HepG2 (cell line): Measurements from ENCODE around the gene THRSP. TPM values are rescaled to one million over a fixed set of nuclear protein-coding genes. Genes with fewer than 3 reads are reported as not detected.

ENCODE experiments used
- CBX1 ChIP-seq: IDR thresholded peaks from one replicate; pipeline ENCODE4 v1.6.1; 2016; ENCODE audit warnings: antibody characterized with exemption, low read depth
- CREB1 ChIP-seq, 2 experiments: fragments of 450-650 bp in 1 of 2; IDR thresholded peaks; 2 replicates each; pipeline ENCODE4 v1.6.1; 2016 to 2017; ENCODE audit warnings: control low read depth in 1 of 2, mild to moderate bottlenecking in 1 of 2, missing compliant biosample characterization in 1 of 2, missing genetic modification characterization in 1 of 2
- FOXK1 ChIP-seq: sonication (generic); formaldehyde crosslinking; IDR thresholded peaks from 2 replicates; pipeline ENCODE4 v1.4.0; 2020; ENCODE audit warnings: low read depth, missing genetic modification reagents, borderline replicate concordance
- GRHL1 ChIP-seq: sonication (generic); formaldehyde crosslinking; conservative IDR thresholded peaks from 2 replicates; pipeline ENCODE4 v1.8.0; 2022; ENCODE audit warnings: missing genetic modification reagents
- HDAC2 ChIP-seq: sonication (generic); formaldehyde crosslinking; IDR thresholded peaks from 2 replicates; pipeline ENCODE4 v1.4.0; 2020; ENCODE audit warnings: missing genetic modification reagents
- HMG20B ChIP-seq: conservative IDR thresholded peaks from 2 replicates; pipeline ENCODE4 v1.6.1; 2016; ENCODE audit warnings: missing genetic modification reagents, missing compliant biosample characterization
- IKZF1 ChIP-seq: fragments of 450-650 bp; IDR thresholded peaks from 2 replicates; pipeline ENCODE4 v1.7.1; 2016
- KDM5A ChIP-seq: fragments of 200-600 bp; sonication (generic); IDR thresholded peaks from 2 replicates; pipeline ENCODE4 v1.7.0; 2018; ENCODE audit warnings: antibody characterized with exemption, mild to moderate bottlenecking, low read length, borderline replicate concordance
- KLF6 ChIP-seq: IDR thresholded peaks from 2 replicates; pipeline ENCODE4 v1.8.0; 2016; ENCODE audit warnings: missing biosample characterization, missing genetic modification reagents
- LCORL ChIP-seq, 2 experiments: fragments of 450-650 bp in 1 of 2; sonication (generic) in 1 of 2; formaldehyde crosslinking in 1 of 2; IDR thresholded peaks; 2 replicates each; pipeline versions ENCODE4 v1.5.0 to v1.6.1; 2017 to 2020; ENCODE audit warnings: antibody characterized with exemption in 1 of 2, missing genetic modification reagents in 1 of 2
- MTF1 ChIP-seq: sonication (generic); formaldehyde crosslinking; IDR thresholded peaks from 2 replicates; pipeline ENCODE4 v1.5.0; 2020; ENCODE audit warnings: missing genetic modification reagents
- NR0B2 ChIP-seq: sonication (generic); formaldehyde crosslinking; IDR thresholded peaks from 2 replicates; pipeline ENCODE4 v1.4.0; 2020; ENCODE audit warnings: mild to moderate bottlenecking, missing genetic modification reagents
- POLR2G ChIP-seq: fragments of 200-400 bp; formaldehyde crosslinking; IDR thresholded peaks from 2 replicates; pipeline ENCODE4 v1.6.1; 2018; ENCODE audit warnings: mild to moderate bottlenecking, low read depth, low read length, moderate library complexity
- RFX5 ChIP-seq: IDR thresholded peaks from 2 replicates; pipeline ENCODE4 v1.6.1; 2011; ENCODE audit warnings: low read depth, low read length, improper control_type of control experiment
- SETDB1 ChIP-seq: sonication (generic); formaldehyde crosslinking; IDR thresholded peaks from 2 replicates; pipeline ENCODE4 v1.5.1; 2020; ENCODE audit warnings: missing genetic modification reagents, mild to moderate bottlenecking, borderline replicate concordance
- SSRP1 ChIP-seq: IDR thresholded peaks from 2 replicates; pipeline ENCODE4 v1.6.1; 2016; ENCODE audit warnings: control low read depth
- UBTF ChIP-seq: sonication (generic); formaldehyde crosslinking; IDR thresholded peaks from 2 replicates; pipeline ENCODE4 v1.4.0; 2020; ENCODE audit warnings: mild to moderate bottlenecking, missing genetic modification reagents
- ZBTB8A ChIP-seq: sonication (generic); formaldehyde crosslinking; IDR thresholded peaks from 2 replicates; pipeline ENCODE4 v1.4.0; 2020; ENCODE audit warnings: mild to moderate bottlenecking, low read depth, missing genetic modification reagents, borderline replicate concordance
- ZFP1 ChIP-seq: IDR thresholded peaks from 2 replicates; pipeline ENCODE4 v1.6.1; 2016
- ZFP36L1 ChIP-seq: sonication (generic); formaldehyde crosslinking; IDR thresholded peaks from 2 replicates; pipeline ENCODE4 v1.8.0; 2022; ENCODE audit warnings: mild to moderate bottlenecking, missing genetic modification reagents, moderate library complexity
- ZNF136 ChIP-seq: sonication (generic); formaldehyde crosslinking; IDR thresholded peaks from 2 replicates; pipeline ENCODE4 v1.8.1; 2022; ENCODE audit warnings: low read depth, mild to moderate bottlenecking, moderate library complexity, missing genetic modification reagents
- ZNF317 ChIP-seq: sonication (generic); formaldehyde crosslinking; IDR thresholded peaks from 2 replicates; pipeline ENCODE4 v1.5.0; 2020; ENCODE audit warnings: mild to moderate bottlenecking, missing genetic modification reagents
- ZNF383 ChIP-seq: sonication (generic); formaldehyde crosslinking; IDR thresholded peaks from 2 replicates; pipeline ENCODE4 v1.4.0; 2020; ENCODE audit warnings: missing genetic modification reagents, mild to moderate bottlenecking, borderline replicate concordance
- ZNF597 ChIP-seq: sonication (generic); formaldehyde crosslinking; IDR thresholded peaks from 2 replicates; pipeline ENCODE4 v1.5.0; 2020; ENCODE audit warnings: missing genetic modification reagents
- ZNF605 ChIP-seq: sonication (generic); formaldehyde crosslinking; IDR thresholded peaks from 2 replicates; pipeline ENCODE4 v1.8.0; 2022; ENCODE audit warnings: mild to moderate bottlenecking, missing genetic modification reagents
- ZNF772 ChIP-seq: sonication (generic); formaldehyde crosslinking; IDR thresholded peaks from 2 replicates; pipeline ENCODE4 v1.5.0; 2020; ENCODE audit warnings: mild to moderate bottlenecking, missing genetic modification reagents
- polyA plus RNA-seq, 8 experiments: library from polyadenylated mRNA; depleted of rRNA in 3 of 8; stranded (reverse) in 7 of 8; unstranded in 1 of 8; fragments of >200 nt; fragmentation: Illumina TruSeq in 4 of 8; extraction: Trizol in 4 of 8; gene quantifications; 2 replicates each; pipeline versions ENCODE4 v1.2.1 to v1.2.3, GENCODE V29; 2011 to 2016; ENCODE audit warnings: low read depth in 4 of 8, missing spikeins in 1 of 8, mixed read lengths in 1 of 8; ENCODE audit not compliant: insufficient read depth in 1 of 8
- total RNA-seq, 5 experiments: library from RNA; depleted of rRNA; stranded (reverse); fragments of >200 nt; fragmentation: Illumina TruSeq; extraction: Trizol; gene quantifications; 2 replicates each; pipeline ENCODE4 v1.2.3, GENCODE V29; 2016; ENCODE audit warnings: low read depth in 1 of 5

THRSP gene
- total and polyA plus RNA-seq, 2 of the 13 experiments (the other 11 are each of a cell fraction or from before 2014, with no cell fraction given): 0.13 to 0.58 TPM

GRCh38 chr11:78039919-78040671, 23.6 kb upstream of the THRSP start (continued):
- TF ChIP-seq ZNF772 (CRISPR knock-in tag) (0 out of 2 replicates have a peak, but pooled peaks have one; percentile 18), NR0B2 (CRISPR knock-in tag) (no peak), ZFP36L1 (CRISPR knock-in tag) (no peak), UBTF (CRISPR knock-in tag) (peak; percentile 41; the same call in 1 of the 2 replicates), MTF1 (CRISPR knock-in tag) (no peak), HMG20B (no peak), KLF6 (no peak), ZFP1 (CRISPR knock-in tag) (0 out of 2 replicates have a peak, but pooled peaks have one; percentile 76), ZNF605 (CRISPR knock-in tag) (peak; percentile 44; the same call in 1 of the 2 replicates), IKZF1 (no peak), LCORL (IDR thresholded peaks at IDR 0.05) (no peak), LCORL (CRISPR knock-in tag; IDR thresholded peaks at IDR 0.05) (no peak), ZNF597 (CRISPR knock-in tag) (no peak), FOXK1 (CRISPR knock-in tag) (peak; percentile 81; the same call in 1 of the 2 replicates), CREB1 (IDR thresholded peaks at IDR 0.05) (no peak), CREB1 (CRISPR knock-in tag; IDR thresholded peaks at IDR 0.05) (0 out of 2 replicates have a peak, but pooled peaks have one; percentile 11), SETDB1 (CRISPR knock-in tag) (no peak), HDAC2 (CRISPR knock-in tag) (peak; percentile 77), SSRP1 (CRISPR knock-in tag) (no peak), ZNF136 (CRISPR knock-in tag) (no peak), POLR2G (peak; percentile 70), ZBTB8A (CRISPR knock-in tag) (no peak), ZNF317 (CRISPR knock-in tag) (no peak), KDM5A (no peak), ZNF383 (no peak), GRHL1 (CRISPR knock-in tag) (no peak), RFX5 (no peak), CBX1 (no peak)
